Dedifferentiated amniotic fluid mesenchymal stem cell (primary cell): Measurements from ENCODE around the gene ITPR1.

Source experiments
- DNase-seq: peaks from one replicate; pipeline ENCODE4 v3.0.0-alpha.2; 2016; ENCODE audit errors: extremely low spot score

The ITPR1 gene

DNA sequence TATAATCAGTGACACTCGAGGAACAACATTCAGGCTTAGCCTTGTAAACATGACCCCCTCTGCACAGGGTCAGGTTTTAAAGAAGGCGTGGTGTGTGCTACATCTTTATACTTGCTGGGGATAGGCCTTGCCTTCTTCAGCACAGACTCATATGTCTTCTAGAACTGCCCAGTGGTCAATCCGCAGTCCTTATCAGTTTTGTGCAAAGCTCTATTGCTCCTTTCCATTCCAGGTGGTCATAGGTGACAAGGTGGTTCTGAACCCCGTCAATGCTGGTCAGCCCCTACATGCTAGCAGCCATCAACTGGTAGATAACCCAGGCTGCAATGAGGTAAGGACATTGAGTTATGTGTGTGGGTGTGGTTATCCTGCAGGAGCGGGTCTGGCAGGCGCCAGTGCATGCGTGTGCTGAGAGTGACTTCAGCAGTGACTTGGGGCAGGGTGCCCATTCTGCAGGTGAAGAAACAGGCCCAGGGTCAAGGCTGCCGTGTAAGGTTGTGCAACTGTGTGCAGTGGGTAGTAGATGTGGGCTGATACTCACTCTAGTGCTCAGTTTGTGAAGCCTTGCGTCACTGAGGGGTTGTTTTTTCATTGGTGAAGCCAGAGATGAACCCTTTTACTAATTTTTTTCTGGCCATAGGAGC is 150.9 kb downstream of the ITPR1 start:
- DNase-seq, result no peak

DNA sequence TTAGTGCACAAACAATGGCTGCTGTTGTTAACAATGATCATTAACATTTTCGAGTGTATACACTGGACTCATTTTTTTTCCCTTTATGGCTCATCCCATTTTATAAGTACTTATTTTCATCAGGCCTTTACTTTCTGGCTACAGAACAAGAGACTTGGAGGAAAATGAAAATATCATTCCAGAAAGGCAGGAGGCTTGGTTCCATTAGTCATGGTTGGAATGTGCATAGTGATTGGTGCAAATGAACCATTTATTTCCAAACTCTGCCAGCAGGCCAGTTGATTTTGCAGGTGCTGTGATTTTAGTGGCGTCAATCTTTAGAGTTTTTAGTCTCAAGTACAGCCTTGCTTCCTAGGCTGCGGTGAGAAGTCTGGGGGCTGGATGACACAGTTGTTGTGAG is 151.8 kb downstream of the ITPR1 start:
- DNase-seq, result no peak

DNA sequence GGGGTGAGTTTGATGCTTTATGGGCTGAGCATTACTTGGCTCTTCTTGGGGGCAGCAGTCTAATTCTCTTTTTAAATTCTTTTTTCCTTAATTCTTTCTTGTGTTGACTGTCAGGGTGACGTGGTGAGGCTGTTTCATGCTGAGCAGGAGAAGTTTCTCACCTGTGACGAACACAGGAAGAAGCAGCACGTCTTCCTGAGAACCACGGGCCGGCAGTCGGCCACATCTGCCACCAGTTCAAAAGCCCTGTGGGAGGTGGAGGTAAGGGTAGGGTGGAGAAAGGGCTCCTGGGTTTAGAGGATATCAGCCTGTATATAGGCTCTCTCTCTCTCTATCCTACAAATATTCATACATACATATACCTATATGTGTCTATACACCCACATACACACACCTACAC is 152.3 kb downstream of the ITPR1 start:
- DNase-seq, result no peak

GRCh38 chr3:4647411-4647810 is 154.3 kb downstream of the ITPR1 start:
- DNase-seq, result no peak

- no peak for DNase-seq
These were observed 162.2 kb downstream of the ITPR1 start for GRCh38 chr3:4655145-4656045.

GRCh38 chr3:4656059-4656458 is 162.9 kb downstream of the ITPR1 start:
- DNase-seq, result peak; percentile 68

GRCh38 chr3:4656626-4657328 is 163.6 kb downstream of the ITPR1 start:
- DNase-seq, result no peak

DNA sequence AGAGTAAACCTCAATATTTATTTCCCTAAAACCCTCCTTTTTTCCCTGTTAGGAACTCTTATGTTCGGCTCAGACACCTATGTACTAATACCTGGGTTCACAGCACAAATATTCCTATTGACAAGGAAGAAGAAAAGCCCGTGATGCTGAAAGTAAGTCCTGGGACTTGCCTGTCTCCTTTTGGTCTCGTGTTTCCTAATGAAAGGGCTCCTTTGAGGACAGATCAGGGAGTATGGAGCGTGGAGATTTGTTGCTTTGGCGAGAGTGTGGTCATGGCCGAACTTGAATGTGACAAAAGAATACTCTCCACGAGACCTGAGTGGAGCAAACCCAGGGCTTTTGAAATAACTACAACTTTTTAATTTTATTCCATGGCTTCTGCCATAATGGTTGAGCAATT is 167.8 kb downstream of the ITPR1 start:
- DNase-seq, result no peak

- no peak for DNase-seq
These were observed 171.3 kb downstream of the ITPR1 start for GRCh38 chr3:4664412-4664811.

DNA sequence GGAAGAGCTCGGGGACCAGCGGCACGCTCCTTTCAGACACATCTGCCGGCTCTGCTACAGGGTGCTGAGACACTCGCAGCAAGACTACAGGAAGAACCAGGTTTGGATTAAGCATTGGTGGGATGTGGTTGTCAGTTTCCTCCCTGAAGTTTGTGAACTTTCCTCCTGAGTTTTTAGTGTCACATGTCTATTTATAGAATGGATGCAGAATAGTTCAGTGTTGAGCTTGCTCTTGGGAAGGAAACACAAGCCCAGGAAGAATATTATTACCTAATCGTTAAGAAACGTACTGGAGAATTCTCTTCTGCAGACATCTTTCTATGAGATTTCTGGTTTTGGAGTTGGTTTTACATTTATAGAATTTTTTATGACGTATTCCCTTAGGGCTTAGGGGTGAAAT is 172.0 kb downstream of the ITPR1 start:
- DNase-seq, result no peak

GRCh38 chr3:4666071-4666470 is 172.9 kb downstream of the ITPR1 start:
- no peak for DNase-seq

- DNase-seq, result no peak
These were observed 177.2 kb downstream of the ITPR1 start for GRCh38 chr3:4670352-4670751.

GRCh38 chr3:4672725-4673275 is 179.7 kb downstream of the ITPR1 start:
- DNase-seq, result no peak

GRCh38 chr3:4674216-4674615 is 181.1 kb downstream of the ITPR1 start:
- peak; percentile 50 for DNase-seq

GRCh38 chr3:4675704-4676103 is 182.6 kb downstream of the ITPR1 start:
- DNase-seq, result no peak

GRCh38 chr3:4678320-4678719 is 185.2 kb downstream of the ITPR1 start:
- DNase-seq, result no peak

- peak; percentile 15 for DNase-seq
These were observed 187.1 kb downstream of the ITPR1 start for GRCh38 chr3:4680227-4680691.

GRCh38 chr3:4680871-4681300 is 187.7 kb downstream of the ITPR1 start:
- no peak for DNase-seq

GRCh38 chr3:4681301-4681700 is 188.2 kb downstream of the ITPR1 start:
- DNase-seq, result no peak

DNA sequence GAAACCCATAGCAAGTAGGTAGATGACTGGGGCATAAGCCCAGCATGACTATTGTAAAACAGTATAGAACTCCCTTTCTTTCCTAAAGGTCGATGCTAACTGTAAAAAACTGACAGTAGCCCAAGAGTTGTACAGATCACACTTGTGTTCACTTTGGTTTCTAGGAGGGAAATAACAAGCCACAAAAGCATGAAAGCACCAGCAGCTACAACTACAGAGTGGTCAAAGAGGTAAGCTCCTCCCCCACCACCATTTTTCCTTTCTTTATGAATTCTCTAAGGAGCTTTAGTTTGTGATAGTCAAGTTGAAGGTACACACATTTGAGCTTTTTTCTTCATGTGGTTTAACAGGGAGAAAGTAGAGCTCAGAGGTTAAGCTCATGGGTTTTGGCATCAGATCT is 191.0 kb downstream of the ITPR1 start:
- DNase-seq, result no peak

DNA sequence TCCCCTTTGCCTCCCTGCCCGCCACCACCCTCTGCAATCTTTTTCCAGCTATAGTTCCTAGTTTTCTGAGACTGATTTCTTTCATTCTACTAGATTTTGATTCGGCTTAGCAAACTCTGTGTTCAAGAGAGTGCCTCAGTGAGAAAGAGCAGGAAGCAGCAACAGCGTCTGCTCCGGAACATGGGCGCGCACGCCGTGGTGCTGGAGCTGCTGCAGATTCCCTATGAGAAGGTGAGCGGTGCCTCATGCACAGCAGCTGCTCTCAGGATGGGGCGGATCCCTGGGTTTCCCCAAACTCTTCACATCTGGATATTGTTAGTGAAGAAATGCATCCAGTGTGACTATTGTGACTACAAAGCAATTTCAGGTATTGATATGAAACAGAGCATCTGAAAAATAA is 191.8 kb downstream of the ITPR1 start:
- DNase-seq, result no peak

- no peak for DNase-seq
These were observed 192.7 kb downstream of the ITPR1 start for GRCh38 chr3:4685673-4686345.
